ENCODE measurements around the gene CLSTN2.

Gene CLSTN2

GRCh38 chr3:140097874-140098635 is 163.1 kb downstream of the CLSTN2 start:
- no peak for TF ChIP-seq CTCF (IDR thresholded peaks at IDR 0.05; ENCODE audit: low read depth, low read length)
- no peak for DNase-seq (ENCODE audit: low read depth, low spot score)
- in situ Hi-C loops (cut with HindIII; ENCODE audit: low sequenced_read_pairs) = no loop called here
- no peak overlapping the region for H3K4me3 ChIP-seq (ENCODE audit: low read depth, low read length)

GRCh38 chr3:140100479-140100878 is 165.5 kb downstream of the CLSTN2 start:
- TF ChIP-seq CTCF (IDR thresholded peaks at IDR 0.05; ENCODE audit: low read depth, low read length) = no peak
- H3K4me3 ChIP-seq (ENCODE audit: low read depth, low read length) = no peak overlapping the region
- no peak for DNase-seq (ENCODE audit: low read depth, low spot score)
- in situ Hi-C loops (cut with HindIII; ENCODE audit: low sequenced_read_pairs) = no loop called here

GRCh38 chr3:140103166-140103565 is 168.2 kb downstream of the CLSTN2 start:
- H3K4me3 ChIP-seq (ENCODE audit: low read depth, low read length) = no peak overlapping the region
- no peak for TF ChIP-seq CTCF (IDR thresholded peaks at IDR 0.05; ENCODE audit: low read depth, low read length)
- in situ Hi-C loops (cut with HindIII; ENCODE audit: low sequenced_read_pairs) = no loop called here
- no peak for DNase-seq (ENCODE audit: low read depth, low spot score)

- TF ChIP-seq CTCF (IDR thresholded peaks at IDR 0.05; ENCODE audit: low read depth, low read length) = no peak
- H3K4me3 ChIP-seq (ENCODE audit: low read depth, low read length) = no peak overlapping the region
- in situ Hi-C loops (cut with HindIII; ENCODE audit: low sequenced_read_pairs) = no loop called here
- no peak for DNase-seq (ENCODE audit: low read depth, low spot score)
These were observed 169.1 kb downstream of the CLSTN2 start for GRCh38 chr3:140103986-140104645.

GRCh38 chr3:140113996-140114788 is 179.2 kb downstream of the CLSTN2 start:
- no peak overlapping the region for H3K4me3 ChIP-seq (ENCODE audit: low read depth, low read length)
- no peak for DNase-seq (ENCODE audit: low read depth, low spot score)
- in situ Hi-C loops (cut with HindIII; ENCODE audit: low sequenced_read_pairs) = no loop called here
- TF ChIP-seq CTCF (IDR thresholded peaks at IDR 0.05; ENCODE audit: low read depth, low read length) = no peak

- H3K4me3 ChIP-seq (ENCODE audit: low read depth, low read length) = no peak overlapping the region
- in situ Hi-C loops (cut with HindIII; ENCODE audit: low sequenced_read_pairs) = no loop called here
- DNase-seq (ENCODE audit: low read depth, low spot score) = no peak
- no peak for TF ChIP-seq CTCF (IDR thresholded peaks at IDR 0.05; ENCODE audit: low read depth, low read length)
These were observed 179.8 kb downstream of the CLSTN2 start for GRCh38 chr3:140114789-140115080.

All from astrocyte of the spinal cord (primary cell).